Measurements from ENCODE around the gene MOB1B. TPM values are rescaled to one million over a fixed set of nuclear protein-coding genes. Genes with fewer than 3 reads are reported as not detected.

The MOB1B gene
- total and polyA plus RNA-seq, 2 of the 13 experiments (the other 11 are each of a cell fraction or from before 2014, with no cell fraction given) = 3.9 to 4.0 TPM

DNA sequence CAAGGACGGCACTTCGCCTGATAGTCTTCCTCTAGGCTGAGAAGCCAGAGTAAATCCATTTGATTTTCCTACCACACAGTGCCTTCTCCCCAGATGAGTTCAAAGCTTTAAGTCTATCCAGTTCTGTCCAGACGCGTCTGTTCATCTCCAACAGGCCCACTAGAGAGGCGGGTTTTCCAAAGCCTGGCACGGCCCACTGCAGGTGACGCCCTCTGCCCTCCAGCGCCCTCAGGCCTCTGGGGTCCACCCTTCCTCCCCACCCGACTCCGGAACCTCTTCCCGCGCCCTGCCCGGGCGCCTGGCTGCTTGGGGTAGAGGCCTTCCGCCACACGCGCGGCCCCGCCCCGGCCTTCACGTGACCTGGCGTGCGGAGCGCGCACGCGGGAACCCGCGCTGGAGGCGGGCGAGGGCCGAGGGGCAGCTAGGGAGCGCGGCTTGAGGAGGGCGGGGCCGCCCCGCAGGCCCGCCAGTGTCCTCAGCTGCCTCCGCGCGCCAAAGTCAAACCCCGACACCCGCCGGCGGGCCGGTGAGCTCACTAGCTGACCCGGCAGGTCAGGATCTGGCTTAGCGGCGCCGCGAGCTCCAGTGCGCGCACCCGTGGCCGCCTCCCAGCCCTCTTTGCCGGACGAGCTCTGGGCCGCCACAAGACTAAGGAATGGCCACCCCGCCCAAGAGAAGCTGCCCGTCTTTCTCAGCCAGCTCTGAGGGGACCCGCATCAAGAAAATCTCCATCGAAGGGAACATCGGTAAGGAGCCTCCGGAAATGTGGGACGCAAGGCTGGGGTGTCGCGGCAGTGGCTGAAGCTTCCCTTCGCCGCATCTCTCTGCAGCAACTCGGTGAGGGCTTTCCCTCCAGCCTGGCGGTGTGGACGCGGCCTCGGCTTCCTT lies 91.3 kb downstream of the MOB1B start, which contains the start of gene DCK (continued):
- TF ChIP-seq, protein P1, sequence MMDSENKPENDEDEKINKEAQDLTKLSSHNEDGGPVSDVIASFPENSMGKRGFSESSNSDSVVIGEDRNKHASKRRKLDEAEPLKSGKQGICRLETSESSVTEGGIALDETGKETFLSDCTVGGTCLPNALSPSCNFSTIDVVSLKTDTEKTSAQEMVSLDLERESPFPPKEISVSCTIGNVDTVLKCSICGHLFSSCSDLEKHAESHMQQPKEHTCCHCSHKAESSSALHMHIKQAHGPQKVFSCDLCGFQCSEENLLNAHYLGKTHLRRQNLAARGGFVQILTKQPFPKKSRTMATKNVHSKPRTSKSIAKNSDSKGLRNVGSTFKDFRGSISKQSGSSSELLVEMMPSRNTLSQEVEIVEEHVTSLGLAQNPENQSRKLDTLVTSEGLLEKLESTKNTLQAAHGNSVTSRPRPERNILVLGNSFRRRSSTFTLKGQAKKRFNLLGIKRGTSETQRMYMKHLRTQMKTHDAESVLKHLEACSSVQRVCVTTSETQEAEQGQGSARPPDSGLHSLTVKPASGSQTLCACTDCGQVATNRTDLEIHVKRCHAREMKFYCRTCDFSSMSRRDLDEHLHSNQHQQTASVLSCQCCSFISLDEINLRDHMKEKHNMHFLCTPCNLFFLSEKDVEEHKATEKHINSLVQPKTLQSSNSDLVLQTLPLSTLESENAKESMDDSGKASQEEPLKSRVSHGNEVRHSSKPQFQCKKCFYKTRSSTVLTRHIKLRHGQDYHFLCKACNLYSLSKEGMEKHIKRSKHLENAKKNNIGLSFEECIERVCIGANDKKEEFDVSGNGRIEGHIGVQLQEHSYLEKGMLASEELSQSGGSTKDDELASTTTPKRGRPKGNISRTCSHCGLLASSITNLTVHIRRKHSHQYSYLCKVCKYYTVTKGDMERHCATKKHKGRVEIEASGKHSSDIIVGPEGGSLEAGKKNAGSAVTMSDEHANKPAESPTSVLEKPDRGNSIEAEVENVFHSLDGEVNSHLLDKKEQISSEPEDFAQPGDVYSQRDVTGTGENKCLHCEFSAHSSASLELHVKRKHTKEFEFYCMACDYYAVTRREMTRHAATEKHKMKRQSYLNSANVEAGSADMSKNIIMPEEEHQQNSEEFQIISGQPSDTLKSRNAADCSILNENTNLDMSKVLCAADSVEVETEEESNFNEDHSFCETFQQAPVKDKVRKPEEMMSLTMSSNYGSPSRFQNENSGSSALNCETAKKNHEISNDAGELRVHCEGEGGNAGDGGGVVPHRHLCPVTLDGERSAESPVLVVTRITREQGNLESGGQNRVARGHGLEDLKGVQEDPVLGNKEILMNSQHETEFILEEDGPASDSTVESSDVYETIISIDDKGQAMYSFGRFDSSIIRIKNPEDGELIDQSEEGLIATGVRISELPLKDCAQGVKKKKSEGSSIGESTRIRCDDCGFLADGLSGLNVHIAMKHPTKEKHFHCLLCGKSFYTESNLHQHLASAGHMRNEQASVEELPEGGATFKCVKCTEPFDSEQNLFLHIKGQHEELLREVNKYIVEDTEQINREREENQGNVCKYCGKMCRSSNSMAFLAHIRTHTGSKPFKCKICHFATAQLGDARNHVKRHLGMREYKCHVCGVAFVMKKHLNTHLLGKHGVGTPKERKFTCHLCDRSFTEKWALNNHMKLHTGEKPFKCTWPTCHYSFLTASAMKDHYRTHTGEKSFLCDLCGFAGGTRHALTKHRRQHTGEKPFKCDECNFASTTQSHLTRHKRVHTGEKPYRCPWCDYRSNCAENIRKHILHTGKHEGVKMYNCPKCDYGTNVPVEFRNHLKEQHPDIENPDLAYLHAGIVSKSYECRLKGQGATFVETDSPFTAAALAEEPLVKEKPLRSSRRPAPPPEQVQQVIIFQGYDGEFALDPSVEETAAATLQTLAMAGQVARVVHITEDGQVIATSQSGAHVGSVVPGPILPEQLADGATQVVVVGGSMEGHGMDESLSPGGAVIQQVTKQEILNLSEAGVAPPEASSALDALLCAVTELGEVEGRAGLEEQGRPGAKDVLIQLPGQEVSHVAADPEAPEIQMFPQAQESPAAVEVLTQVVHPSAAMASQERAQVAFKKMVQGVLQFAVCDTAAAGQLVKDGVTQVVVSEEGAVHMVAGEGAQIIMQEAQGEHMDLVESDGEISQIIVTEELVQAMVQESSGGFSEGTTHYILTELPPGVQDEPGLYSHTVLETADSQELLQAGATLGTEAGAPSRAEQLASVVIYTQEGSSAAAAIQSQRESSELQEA (CRISPR knock-in tag; IDR thresholded peaks at IDR 0.05; ENCODE audit: not compliant biosample characterization) = peak; percentile 71
- TF ChIP-seq ZNF496 (CRISPR knock-in tag; IDR thresholded peaks at IDR 0.05; ENCODE audit: insufficient replicate concordance) (no peak), REXO4 (CRISPR knock-in tag; IDR thresholded peaks at IDR 0.05; ENCODE audit: borderline replicate concordance) (no peak), ZBTB8A (CRISPR knock-in tag; IDR thresholded peaks at IDR 0.05; ENCODE audit: borderline replicate concordance, low read depth) (no peak), GTF3A (CRISPR knock-in tag; conservative IDR thresholded peaks at IDR 0.05) (peak; percentile 89; the same call in 1 of the 2 replicates), ZBTB33 (CRISPR knock-in tag; IDR thresholded peaks at IDR 0.05) (no peak), CCDC6 (CRISPR knock-in tag; IDR thresholded peaks at IDR 0.05) (peak; percentile 90; the same call in 1 of the 2 replicates), CBFB (CRISPR knock-in tag; IDR thresholded peaks at IDR 0.05) (no peak), ZNF460 (CRISPR knock-in tag; IDR thresholded peaks at IDR 0.05; ENCODE audit: borderline replicate concordance) (no peak), ZNF350 (CRISPR knock-in tag; IDR thresholded peaks at IDR 0.05; ENCODE audit: borderline replicate concordance, low read depth) (peak; percentile 26; the same call in 1 of the 2 replicates)
- TF ChIP-seq, protein P2, sequence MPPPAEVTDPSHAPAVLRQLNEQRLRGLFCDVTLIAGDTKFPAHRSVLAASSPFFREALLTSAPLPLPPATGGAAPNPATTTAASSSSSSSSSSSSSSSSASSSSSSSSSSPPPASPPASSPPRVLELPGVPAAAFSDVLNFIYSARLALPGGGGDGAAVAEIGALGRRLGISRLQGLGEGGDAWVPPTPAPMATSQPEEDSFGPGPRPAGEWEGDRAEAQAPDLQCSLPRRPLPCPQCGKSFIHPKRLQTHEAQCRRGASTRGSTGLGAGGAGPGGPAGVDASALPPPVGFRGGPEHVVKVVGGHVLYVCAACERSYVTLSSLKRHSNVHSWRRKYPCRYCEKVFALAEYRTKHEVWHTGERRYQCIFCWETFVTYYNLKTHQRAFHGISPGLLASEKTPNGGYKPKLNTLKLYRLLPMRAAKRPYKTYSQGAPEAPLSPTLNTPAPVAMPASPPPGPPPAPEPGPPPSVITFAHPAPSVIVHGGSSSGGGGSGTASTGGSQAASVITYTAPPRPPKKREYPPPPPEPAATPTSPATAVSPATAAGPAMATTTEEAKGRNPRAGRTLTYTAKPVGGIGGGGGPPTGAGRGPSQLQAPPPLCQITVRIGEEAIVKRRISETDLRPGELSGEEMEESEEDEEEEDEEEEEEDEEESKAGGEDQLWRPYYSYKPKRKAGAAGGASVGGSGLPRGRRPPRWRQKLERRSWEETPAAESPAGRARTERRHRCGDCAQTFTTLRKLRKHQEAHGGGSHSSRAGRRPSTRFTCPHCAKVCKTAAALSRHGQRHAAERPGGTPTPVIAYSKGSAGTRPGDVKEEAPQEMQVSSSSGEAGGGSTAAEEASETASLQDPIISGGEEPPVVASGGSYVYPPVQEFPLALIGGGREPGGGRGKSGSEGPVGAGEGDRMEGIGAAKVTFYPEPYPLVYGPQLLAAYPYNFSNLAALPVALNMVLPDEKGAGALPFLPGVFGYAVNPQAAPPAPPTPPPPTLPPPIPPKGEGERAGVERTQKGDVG (CRISPR knock-in tag; IDR thresholded peaks at IDR 0.05; ENCODE audit: borderline replicate concordance) = no peak
